Fibroblast of villous mesenchyme (primary cell): Measurements from ENCODE around the gene MGME1. TPM values are rescaled to one million over a fixed set of nuclear protein-coding genes. Genes with fewer than 3 reads are reported as not detected.
"Not testable (repeated sequence)": the region's sequence is repeated elsewhere in the genome, so short reads cannot be mapped to it uniquely, and the experiment has no call there.

Experiments
- DNase-seq: peaks from one replicate; pipeline ENCODE4 v3.0.0-alpha.2; 2010; ENCODE audit warnings: low read depth
- H3K4me3 ChIP-seq: 2 replicates; pipeline ENCODE4 v1.5.1; 2011; ENCODE audit warnings: low read depth, mild to moderate bottlenecking, low read length
- CTCF ChIP-seq: IDR thresholded peaks from 2 replicates; pipeline ENCODE4 v1.5.1; 2012; ENCODE audit warnings: low read depth, mild to moderate bottlenecking, low read length; ENCODE audit not compliant: insufficient read depth
- total RNA-seq: library from RNA; depleted of rRNA; stranded (reverse); fragments of >200 nt; gene quantifications from 2 replicates; pipeline ENCODE4 v1.2.3, GENCODE V29; 2012

MGME1 gene
- total RNA-seq, 1 donor = 9.5 TPM

GRCh38 chr20:17958373-17959256, 10.2 kb upstream of the MGME1 start:
- H3K4me3 ChIP-seq = no peak overlapping the region
- peak; percentile 18 for TF ChIP-seq CTCF
- peak; percentile 57 for DNase-seq

GRCh38 chr20:17959257-17959627, 9.6 kb upstream of the MGME1 start:
- no peak for DNase-seq
- no peak for TF ChIP-seq CTCF
- H3K4me3 ChIP-seq = no peak overlapping the region

GRCh38 chr20:17960400-17960885, 8.4 kb upstream of the MGME1 start:
- DNase-seq = not testable (repeated sequence)

GRCh38 chr20:17960927-17961586, 7.8 kb upstream of the MGME1 start:
- H3K4me3 ChIP-seq = no peak overlapping the region
- peak; percentile 87 for DNase-seq
- no peak for TF ChIP-seq CTCF

More at GRCh38 chr20:17960400-17960885, 8.4 kb upstream of the MGME1 start:
- not testable (repeated sequence) for H3K4me3 ChIP-seq

GRCh38 chr20:17961587-17961940, 7.3 kb upstream of the MGME1 start:
- no peak overlapping the region for H3K4me3 ChIP-seq
- no peak for DNase-seq
- no peak for TF ChIP-seq CTCF

- no peak overlapping the region for H3K4me3 ChIP-seq
These were observed 5.5 kb upstream of the MGME1 start for GRCh38 chr20:17963114-17963897.

More at GRCh38 chr20:17963114-17963897, 5.5 kb upstream of the MGME1 start:
- no peak for DNase-seq
- TF ChIP-seq CTCF = no peak
